Transverse colon (tissue), 3 donors: ENCODE data around the gene FLT1.

Source experiments
- POLR2A ChIP-seq: fragments of 450-650 bp; IDR thresholded peaks from one replicate; pipeline ENCODE4 v1.6.1; 2016; ENCODE audit warnings: antibody characterized with exemption, mild to moderate bottlenecking, moderate library complexity
- TF ChIP-seq, protein P1 (sequence below), 5 experiments: fragments of 200-600 bp in 3 of 5; fragments of 450-650 bp in 2 of 5; sonication (generic) in 3 of 5; IDR thresholded peaks; 1 replicate in 2 of 5; 2 replicates in 3 of 5; pipeline ENCODE4 v1.5.1; 2016 to 2017; ENCODE audit warnings: antibody characterized with exemption in 5 of 5, inconsistent platforms in 3 of 5, mild to moderate bottlenecking in 2 of 5, moderate library complexity in 1 of 5

DNA sequence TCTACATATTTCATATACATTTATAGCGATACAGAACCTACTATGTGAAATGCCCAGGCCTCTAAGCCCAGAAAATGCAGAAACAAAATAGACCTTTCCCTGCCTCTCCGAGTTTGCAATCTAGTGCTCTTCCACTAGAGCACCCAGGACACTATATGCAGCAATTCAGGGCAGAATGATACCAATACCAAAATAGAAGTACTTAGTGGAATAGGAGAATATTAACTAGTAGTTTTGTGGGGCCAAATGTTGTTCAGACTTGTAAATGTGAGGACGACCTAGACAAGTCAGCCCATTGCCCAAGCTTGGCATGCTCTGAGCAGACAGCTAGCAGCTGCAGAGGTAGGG, 35.8 kb upstream of the FLT1 start:
- TF ChIP-seq, protein P1, sequence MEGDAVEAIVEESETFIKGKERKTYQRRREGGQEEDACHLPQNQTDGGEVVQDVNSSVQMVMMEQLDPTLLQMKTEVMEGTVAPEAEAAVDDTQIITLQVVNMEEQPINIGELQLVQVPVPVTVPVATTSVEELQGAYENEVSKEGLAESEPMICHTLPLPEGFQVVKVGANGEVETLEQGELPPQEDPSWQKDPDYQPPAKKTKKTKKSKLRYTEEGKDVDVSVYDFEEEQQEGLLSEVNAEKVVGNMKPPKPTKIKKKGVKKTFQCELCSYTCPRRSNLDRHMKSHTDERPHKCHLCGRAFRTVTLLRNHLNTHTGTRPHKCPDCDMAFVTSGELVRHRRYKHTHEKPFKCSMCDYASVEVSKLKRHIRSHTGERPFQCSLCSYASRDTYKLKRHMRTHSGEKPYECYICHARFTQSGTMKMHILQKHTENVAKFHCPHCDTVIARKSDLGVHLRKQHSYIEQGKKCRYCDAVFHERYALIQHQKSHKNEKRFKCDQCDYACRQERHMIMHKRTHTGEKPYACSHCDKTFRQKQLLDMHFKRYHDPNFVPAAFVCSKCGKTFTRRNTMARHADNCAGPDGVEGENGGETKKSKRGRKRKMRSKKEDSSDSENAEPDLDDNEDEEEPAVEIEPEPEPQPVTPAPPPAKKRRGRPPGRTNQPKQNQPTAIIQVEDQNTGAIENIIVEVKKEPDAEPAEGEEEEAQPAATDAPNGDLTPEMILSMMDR (IDR thresholded peaks at IDR 0.05), result no peak
- TF ChIP-seq POLR2A, result no peak
